ENCODE results near the gene TPCN2. TPM values are rescaled to one million over a fixed set of nuclear protein-coding genes. Genes with fewer than 3 reads are reported as not detected.

Gene TPCN2
- total RNA-seq, 1 experiment from 2014 or later, result 17.2 TPM

GRCh38 chr11:69009441-69010211, 39.1 kb upstream of the TPCN2 start:
- no peak for DNase-seq (ENCODE audit: low spot score)
- in situ Hi-C loops (cut with HindIII; ENCODE audit: low sequenced_read_pairs), result no loop called here

GRCh38 chr11:69010361-69010891, 38.3 kb upstream of the TPCN2 start:
- in situ Hi-C loops (cut with HindIII; ENCODE audit: low sequenced_read_pairs), result no loop called here
- DNase-seq (ENCODE audit: low spot score), result peak; percentile 53

- in situ Hi-C loops (cut with HindIII; ENCODE audit: low sequenced_read_pairs), result no loop called here
- peak; percentile 85 for DNase-seq (ENCODE audit: low spot score)
Observed at GRCh38 chr11:69010964-69011623, 37.6 kb upstream of the TPCN2 start.

GRCh38 chr11:69011624-69012091, 37.1 kb upstream of the TPCN2 start:
- in situ Hi-C loops (cut with HindIII; ENCODE audit: low sequenced_read_pairs), result no loop called here
- no peak for DNase-seq (ENCODE audit: low spot score)

- no peak for DNase-seq (ENCODE audit: low spot score)
- in situ Hi-C loops (cut with HindIII; ENCODE audit: low sequenced_read_pairs), result no loop called here
Observed at GRCh38 chr11:69012092-69013008, 36.4 kb upstream of the TPCN2 start.

GRCh38 chr11:69013009-69013951, 35.5 kb upstream of the TPCN2 start, which contains the start of gene MRGPRF:
Gene MRGPRF, minus strand, starts transcription at chr11:69013246. Its CDS starts 3,345 bp downstream, at chr11:69009901.
- DNase-seq (ENCODE audit: low spot score), result peak; percentile 87

GRCh38 chr11:69014084-69014851, 34.5 kb upstream of the TPCN2 start:
- in situ Hi-C loops (cut with HindIII; ENCODE audit: low sequenced_read_pairs), result no loop called here
- no peak for DNase-seq (ENCODE audit: low spot score)

More at GRCh38 chr11:69013009-69013951, 35.5 kb upstream of the TPCN2 start, which contains the start of gene MRGPRF:
- in situ Hi-C loops (cut with HindIII; ENCODE audit: low sequenced_read_pairs), result no loop called here

- in situ Hi-C loops (cut with HindIII; ENCODE audit: low sequenced_read_pairs), result no loop called here
Observed at GRCh38 chr11:69014898-69015549, 33.7 kb upstream of the TPCN2 start.

GRCh38 chr11:69017951-69018350, 30.8 kb upstream of the TPCN2 start:
- in situ Hi-C loops (cut with HindIII; ENCODE audit: low sequenced_read_pairs), result no loop called here
- DNase-seq (ENCODE audit: low spot score), result no peak

More at GRCh38 chr11:69014898-69015549, 33.7 kb upstream of the TPCN2 start:
- no peak for DNase-seq (ENCODE audit: low spot score)

GRCh38 chr11:69018924-69019323, 29.8 kb upstream of the TPCN2 start:
- in situ Hi-C loops (cut with HindIII; ENCODE audit: low sequenced_read_pairs), result no loop called here
- DNase-seq (ENCODE audit: low spot score), result no peak

GRCh38 chr11:69022260-69022659, 26.5 kb upstream of the TPCN2 start:
- in situ Hi-C loops (cut with HindIII; ENCODE audit: low sequenced_read_pairs), result no loop called here
- no peak for DNase-seq (ENCODE audit: low spot score)

GRCh38 chr11:69024509-69024908, 24.2 kb upstream of the TPCN2 start:
- in situ Hi-C loops (cut with HindIII; ENCODE audit: low sequenced_read_pairs), result no loop called here

GRCh38 chr11:69027704-69028372, 20.9 kb upstream of the TPCN2 start:
- DNase-seq (ENCODE audit: low spot score), result no peak
- in situ Hi-C loops (cut with HindIII; ENCODE audit: low sequenced_read_pairs), result no loop called here

More at GRCh38 chr11:69024509-69024908, 24.2 kb upstream of the TPCN2 start:
- no peak for DNase-seq (ENCODE audit: low spot score)

- in situ Hi-C loops (cut with HindIII; ENCODE audit: low sequenced_read_pairs), result no loop called here
- no peak for DNase-seq (ENCODE audit: low spot score)
Observed at GRCh38 chr11:69030301-69030700, 18.4 kb upstream of the TPCN2 start.

GRCh38 chr11:69032833-69033232, 15.9 kb upstream of the TPCN2 start:
- no peak for DNase-seq (ENCODE audit: low spot score)
- in situ Hi-C loops (cut with HindIII; ENCODE audit: low sequenced_read_pairs), result no loop called here

GRCh38 chr11:69033431-69033830, 15.3 kb upstream of the TPCN2 start:
- DNase-seq (ENCODE audit: low spot score), result no peak
- in situ Hi-C loops (cut with HindIII; ENCODE audit: low sequenced_read_pairs), result no loop called here

Measured in G401 (cell line).